ENCODE data around the gene FAM13A. TPM values are rescaled to one million over a fixed set of nuclear protein-coding genes. Genes with fewer than 3 reads are reported as not detected.

Gene FAM13A
- total RNA-seq, 4 donors from 2014 or later: 17.7 to 80.3 (median 46.2) TPM

- no peaks in the 10 kb centered on the region for H3K27me3 ChIP-seq
- no peaks in the 10 kb centered on the region for H3K36me3 ChIP-seq
- intact Hi-C loops (cut with DNase I; ENCODE audit: low total_unique reads): no loop called here
- no peaks in the 10 kb centered on the region for H3K4me1 ChIP-seq
- DNase-seq: no peak
- peaks cover 0 to 13% of the 10 kb centered on the region in 2 donors for H3K9me3 ChIP-seq
- no peak overlapping the region for H3K27ac ChIP-seq
- H3K4me3 ChIP-seq: no peak overlapping the region
- TF ChIP-seq CTCF (IDR thresholded peaks at IDR 0.05): no peak
- TF ChIP-seq POLR2A (IDR thresholded peaks at IDR 0.05): no peak
These were observed 343.2 kb downstream of the FAM13A start for GRCh38 chr4:88713782-88714181.

GRCh38 chr4:88709989-88710388, 347.0 kb downstream of the FAM13A start:
- Histone ChIP-seq H3K36me3 (no peaks in the 10 kb centered on the region), H3K27me3 (no peaks in the 10 kb centered on the region), H3K4me3 (no peak overlapping the region), H3K27ac (no peak overlapping the region), H3K9me3 (no peaks in the 10 kb centered on the region), H3K4me1 (no peaks in the 10 kb centered on the region)
- no peak for DNase-seq
- intact Hi-C loops (cut with DNase I; ENCODE audit: low total_unique reads): no loop called here
- TF ChIP-seq POLR2A (IDR thresholded peaks at IDR 0.05) (no peak), CTCF (IDR thresholded peaks at IDR 0.05) (no peak)

GRCh38 chr4:88706574-88706973, 350.4 kb downstream of the FAM13A start:
- Histone ChIP-seq H3K27ac (peak overlapping the region; percentile 10 to 29), H3K4me1 (no peaks in the 10 kb centered on the region), H3K27me3 (no peaks in the 10 kb centered on the region), H3K4me3 (no peak overlapping the region), H3K36me3 (no peaks in the 10 kb centered on the region), H3K9me3 (no peaks in the 10 kb centered on the region)
- TF ChIP-seq POLR2A (IDR thresholded peaks at IDR 0.05) (no peak), CTCF (IDR thresholded peaks at IDR 0.05) (peak; percentile 49 to 68 (median 56))
- DNase-seq: peak; percentile 32 to 41
- intact Hi-C loops (cut with DNase I; ENCODE audit: low total_unique reads): loop anchor here (2.0 kb wide), 1 partner anchor 316 kb away; no protein-coding TSS in a partner anchor

GRCh38 chr4:88705805-88706492, 351.0 kb downstream of the FAM13A start:
- Histone ChIP-seq H3K9me3 (no peaks in the 10 kb centered on the region), H3K27ac (peak overlapping the region in 1 of 2 donors; percentile 11), H3K4me3 (no peak overlapping the region), H3K36me3 (no peaks in the 10 kb centered on the region), H3K27me3 (no peaks in the 10 kb centered on the region), H3K4me1 (no peaks in the 10 kb centered on the region)
- TF ChIP-seq CTCF (IDR thresholded peaks at IDR 0.05) (no peak), POLR2A (IDR thresholded peaks at IDR 0.05) (no peak)
- DNase-seq: no peak
- intact Hi-C loops (cut with DNase I; ENCODE audit: low total_unique reads): loop anchor here (2.0 kb wide), 1 partner anchor 317 kb away; no protein-coding TSS in a partner anchor

GRCh38 chr4:88705223-88705622, 351.8 kb downstream of the FAM13A start:
- TF ChIP-seq POLR2A (IDR thresholded peaks at IDR 0.05) (no peak), CTCF (IDR thresholded peaks at IDR 0.05) (no peak)

More at GRCh38 chr4:88705223-88705622, 351.8 kb downstream of the FAM13A start:
- H3K4me3 ChIP-seq: no peak overlapping the region
- no peak for DNase-seq
- H3K4me1 ChIP-seq: no peaks in the 10 kb centered on the region
- H3K27me3 ChIP-seq: no peaks in the 10 kb centered on the region
- intact Hi-C loops (cut with DNase I; ENCODE audit: low total_unique reads): no loop called here
- H3K27ac ChIP-seq: no peak overlapping the region
- H3K36me3 ChIP-seq: no peaks in the 10 kb centered on the region
- no peaks in the 10 kb centered on the region for H3K9me3 ChIP-seq

Data from uterus (tissue), 4 donors.